SK-N-SH (cell line): ENCODE results near the gene KIDINS220. TPM values are rescaled to one million over a fixed set of nuclear protein-coding genes. Genes with fewer than 3 reads are reported as not detected.

Source experiments
- CTCF ChIA-PET: fragments of 300-600, 350-600 bp; formaldehyde crosslinking; extraction: SDS; loops from one replicate; lab custom pipeline; 2021; lab: Yijun Ruan, JAX
- POLR2A ChIA-PET: fragments of 350-600 bp; sonication (Branson Sonifier 250); formaldehyde crosslinking; extraction: SDS; loops from one replicate; lab custom pipeline; 2020; ENCODE audit warnings: antibody characterized with exemption, inconsistent platforms; lab: Yijun Ruan, JAX
- DNase-seq: peaks from one replicate; pipeline ENCODE4 v3.0.0; 2012
- H2AFZ ChIP-seq: fragments of 200-600 bp; sonication (generic); 2 replicates; pipeline ENCODE4 v1.8.1; 2016; ENCODE audit warnings: antibody characterized with exemption, mild to moderate bottlenecking, low read depth
- H3F3A ChIP-seq: fragments of 200-600 bp; sonication (generic); replicated peaks from 2 replicates; pipeline ENCODE3; 2016; ENCODE audit warnings: antibody characterized with exemption, mild to moderate bottlenecking; ENCODE audit not compliant: insufficient read depth
- H3K27ac ChIP-seq, 2 experiments: fragments of 200-500 bp in 1 of 2; fragments of 200-600 bp in 1 of 2; sonication (Bioruptor generic) in 1 of 2; sonication (generic), shearing (Covaris generic) in 1 of 2; 2 replicates each; pipeline versions ENCODE4 v1.5.1 to v1.6.1; 2014 to 2016; ENCODE audit warnings: low read depth in 2 of 2, inconsistent platforms in 1 of 2, low read length in 1 of 2, mild to moderate bottlenecking in 1 of 2, mixed read lengths in 1 of 2
- H3K27me3 ChIP-seq: fragments of 200-600 bp; sonication (generic), shearing (Covaris generic); 2 replicates; pipeline ENCODE4 v1.6.1; 2016; ENCODE audit warnings: mixed run types; ENCODE audit not compliant: insufficient read depth
- H3K36me3 ChIP-seq, 2 experiments: fragments of 200-500 bp in 1 of 2; fragments of 200-600 bp in 1 of 2; sonication (Bioruptor generic) in 1 of 2; sonication (generic) in 1 of 2; replicated peaks in 1 of 2; 2 replicates each; pipeline versions ENCODE3 to v1.5.1; 2014 to 2016; ENCODE audit warnings: low read length in 1 of 2, mild to moderate bottlenecking in 1 of 2; ENCODE audit not compliant: insufficient read depth in 2 of 2, control insufficient read depth in 1 of 2
- H3K4me1 ChIP-seq, 2 experiments: fragments of 200-500 bp in 1 of 2; fragments of 200-600 bp in 1 of 2; sonication (Bioruptor generic) in 1 of 2; sonication (generic), shearing (Covaris generic) in 1 of 2; 2 replicates each; pipeline versions ENCODE4 v1.5.1 to v1.6.1; 2014 to 2016; ENCODE audit warnings: low read depth in 1 of 2, low read length in 1 of 2, mixed run types in 1 of 2; ENCODE audit not compliant: insufficient read depth in 2 of 2, control insufficient read depth in 1 of 2
- H3K4me2 ChIP-seq: fragments of 200-600 bp; sonication (generic), shearing (Covaris generic); 2 replicates; pipeline ENCODE4 v1.6.1; 2017; ENCODE audit warnings: mixed run types
- H3K4me3 ChIP-seq, 2 experiments: fragments of 200-500 bp in 1 of 2; fragments of 200-600 bp in 1 of 2; sonication (Bioruptor generic) in 1 of 2; sonication (generic), shearing (Covaris generic) in 1 of 2; 2 replicates each; pipeline versions ENCODE4 v1.5.1 to v1.8.1; 2014 to 2016; ENCODE audit warnings: low read depth in 2 of 2, inconsistent platforms in 1 of 2, low read length in 1 of 2, mild to moderate bottlenecking in 1 of 2, mixed read lengths in 1 of 2, moderate library complexity in 1 of 2
- H3K79me2 ChIP-seq: fragments of 200-600 bp; sonication (generic); 2 replicates; pipeline ENCODE4 v1.8.1; 2017; ENCODE audit warnings: mild to moderate bottlenecking; ENCODE audit not compliant: insufficient read depth
- H3K9ac ChIP-seq: fragments of 200-600 bp; sonication (generic); 2 replicates; pipeline ENCODE4 v1.6.1; 2017; ENCODE audit warnings: mixed run types
- H3K9me2 ChIP-seq: fragments of 200-600 bp; sonication (generic); 2 replicates; pipeline ENCODE4 v1.6.1; 2017; ENCODE audit warnings: mixed run types
- H3K9me3 ChIP-seq: fragments of 200-600 bp; sonication (generic); 2 replicates; pipeline ENCODE4 v1.6.1; 2017; ENCODE audit warnings: mixed run types, mild to moderate bottlenecking, moderate library complexity
- H4K20me1 ChIP-seq: fragments of 200-600 bp; sonication (generic); 2 replicates; pipeline ENCODE4 v1.6.1; 2017; ENCODE audit warnings: mild to moderate bottlenecking, mixed run types; ENCODE audit not compliant: insufficient read depth
- CHD2 ChIP-seq: fragments of 150-350 bp; IDR thresholded peaks from 2 replicates; pipeline ENCODE4 v1.6.1; 2018; ENCODE audit warnings: low read length; ENCODE audit not compliant: partially characterized antibody
- ELF1 ChIP-seq: IDR thresholded peaks from 2 replicates; pipeline ENCODE4 v1.4.0; 2012
- EP300 ChIP-seq, 2 experiments: IDR thresholded peaks; 2 replicates each; pipeline versions ENCODE4 v1.4.0 to v1.6.1; 2012; ENCODE audit warnings: borderline replicate concordance in 1 of 2, low read depth in 1 of 2, low read length in 1 of 2
- GABPA ChIP-seq: IDR thresholded peaks from 2 replicates; pipeline ENCODE4 v1.4.0; 2012; ENCODE audit warnings: low read depth, mild to moderate bottlenecking
- JUND ChIP-seq: IDR thresholded peaks from 2 replicates; pipeline ENCODE4 v1.4.0; 2012
- MAX ChIP-seq: IDR thresholded peaks from 2 replicates; pipeline ENCODE4 v1.4.0; 2012; ENCODE audit warnings: low read depth
- MEF2A ChIP-seq: IDR thresholded peaks from 2 replicates; pipeline ENCODE4 v1.4.0; 2012; ENCODE audit warnings: low read depth, borderline replicate concordance
- MXI1 ChIP-seq: IDR thresholded peaks from 2 replicates; pipeline ENCODE4 v1.6.1; 2012; ENCODE audit warnings: mild to moderate bottlenecking, low read depth, low read length, improper control_type of control experiment
- NFIC ChIP-seq: IDR thresholded peaks from 2 replicates; pipeline ENCODE4 v1.4.0; 2012; ENCODE audit warnings: borderline replicate concordance
- NRF1 ChIP-seq: IDR thresholded peaks from 2 replicates; pipeline ENCODE4 v1.6.1; 2012; ENCODE audit warnings: low read depth, mild to moderate bottlenecking, low read length
- PBX3 ChIP-seq: IDR thresholded peaks from 2 replicates; pipeline ENCODE4; 2012
- RAD21 ChIP-seq: IDR thresholded peaks from 2 replicates; pipeline ENCODE4 v1.6.1; 2012; ENCODE audit warnings: mild to moderate bottlenecking, low read length
- RCOR1 ChIP-seq: fragments of 150-350 bp; IDR thresholded peaks from 2 replicates; pipeline ENCODE4 v1.6.1; 2017; ENCODE audit warnings: antibody characterized with exemption, low read length
- RFX5 ChIP-seq: IDR thresholded peaks from 2 replicates; pipeline ENCODE4 v1.6.1; 2012; ENCODE audit warnings: mild to moderate bottlenecking, improper control_type of control experiment, low read length
- SMC3 ChIP-seq: IDR thresholded peaks from 2 replicates; pipeline ENCODE4 v1.6.1; 2012; ENCODE audit warnings: low read depth, low read length, improper control_type of control experiment
- TAF1 ChIP-seq: IDR thresholded peaks from 2 replicates; pipeline ENCODE4 v1.6.1; 2012; ENCODE audit warnings: low read depth, mild to moderate bottlenecking, low read length, moderate library complexity, borderline replicate concordance
- TCF12 ChIP-seq: IDR thresholded peaks from 2 replicates; pipeline ENCODE4 v1.4.0; 2012
- TEAD4 ChIP-seq: IDR thresholded peaks from 2 replicates; pipeline ENCODE4 v1.4.0; 2012; ENCODE audit warnings: mild to moderate bottlenecking, borderline replicate concordance; ENCODE audit not compliant: insufficient read depth
- USF1 ChIP-seq: IDR thresholded peaks from 2 replicates; pipeline ENCODE4 v1.4.0; 2012; ENCODE audit warnings: low read depth, borderline replicate concordance
- YY1 ChIP-seq: IDR thresholded peaks from 2 replicates; pipeline ENCODE4 v1.4.0; 2012; ENCODE audit warnings: low read depth, mild to moderate bottlenecking
- ZBTB33 ChIP-seq: IDR thresholded peaks from 2 replicates; pipeline ENCODE4 v1.4.0; 2012; ENCODE audit warnings: low read depth, borderline replicate concordance
- WGBS: methylation state at CpG from one replicate; pipeline ENCODE4 v1.1.6; 2017; ENCODE audit warnings: low lambda C conversion rate; 5-methylcytosine and 5-hydroxymethylcytosine counted together
- polyA plus RNA-seq, 3 experiments: library from polyadenylated mRNA; depleted of rRNA; stranded (reverse); fragments of >200 nt; gene quantifications; 2 replicates each; pipeline ENCODE4 v1.2.3, GENCODE V29; 2012

The KIDINS220 gene
- polyA plus RNA-seq, 1 of the 3 experiments (the other 2 are of a cell fraction): 18.2 TPM

- TF ChIP-seq MXI1 (peak; percentile 63), CHD2 (peak; percentile 90), PBX3 (no peak; the same call in 1 of the 2 replicates), RFX5 (0 out of 2 replicates have a peak, but pooled peaks have one; percentile 28), TAF1 (peak; percentile 21; the same call in 1 of the 2 replicates), NFIC (no peak), MEF2A (no peak), RAD21 (peak; percentile 39; the same call in 1 of the 2 replicates), RCOR1 (peak; percentile 99), EP300 (IDR thresholded peaks at IDR 0.05; ENCODE audit: borderline replicate concordance in 1 of 2, low read depth in 1 of 2, low read length in 1 of 2) (peak in 1 of 2 experiments; percentile 99; a peak in 2 of 4 replicates), ELF1 (no peak), TEAD4 (0 out of 2 replicates have a peak, but pooled peaks have one; percentile 30)
These were observed 154.4 kb downstream of the KIDINS220 start (continued) for GRCh38 chr2:8682719-8683667.

- DNase-seq: peak; percentile 98
- peak within 1 kb of the TSS; percentile 98 to 100 for H3K4me3 ChIP-seq
- H3K36me3 ChIP-seq: peaks cover 0 to 20% of the 10 kb centered on the region in 2 experiments
- peaks cover 33% of the 10 kb centered on the region for H4K20me1 ChIP-seq
- H3K4me1 ChIP-seq: peaks cover 12 to 48% of the 10 kb centered on the region in 2 experiments
- peak within 1 kb of the TSS; percentile 96 for H3K4me2 ChIP-seq
- no peaks in the 10 kb centered on the region for H3K27me3 ChIP-seq
- ChIA-PET CTCF (interaction anchor here (0.9 to 4.9 kb wide), 13 partner anchors 9 to 1585 kb away, joined by 3 to 25 read pairs (median 3); no protein-coding TSS in a partner anchor), POLR2A (interaction anchor here (0.6 to 7.4 kb wide), 39 partner anchors 9 to 1674 kb away, joined by 3 to 154 read pairs (median 4); no protein-coding TSS in a partner anchor)
- H3K9me3 ChIP-seq: no peaks in the 10 kb centered on the region
- peaks cover 42% of the 10 kb centered on the region for H3K79me2 ChIP-seq
- no peaks in the 10 kb centered on the region for H3K9me2 ChIP-seq
- peak within 1 kb of the TSS; percentile 41 for H2AFZ ChIP-seq
- H3K9ac ChIP-seq: peak within 1 kb of the TSS; percentile 96
- H3K27ac ChIP-seq: peak within 1 kb of the TSS; percentile 97 to 99
- WGBS: 2% methylated on average over 68 of the region's 70 CpGs
- H3F3A ChIP-seq: peaks cover 59% of the 10 kb centered on the region
- TF ChIP-seq USF1: peak; percentile 28; the same call in 1 of the 2 replicates
- peak; percentile 27; the same call in 1 of the 2 replicates for TF ChIP-seq RAD21
- 0 out of 2 replicates have a peak, but pooled peaks have one; percentile 37 for TF ChIP-seq RCOR1
- TF ChIP-seq GABPA: 0 out of 2 replicates have a peak, but pooled peaks have one; percentile 27
- peak; percentile 59; the same call in 1 of the 2 replicates for TF ChIP-seq NFIC
- 0 out of 2 replicates have a peak, but pooled peaks have one; percentile 48 for TF ChIP-seq YY1
- peak; percentile 17; the same call in 1 of the 2 replicates for TF ChIP-seq SMC3
- peak; percentile 100 for TF ChIP-seq PBX3
- TF ChIP-seq JUND: peak; percentile 15; the same call in 1 of the 2 replicates
- no peak for TF ChIP-seq NRF1
- no peak; the same call in 1 of the 2 replicates for TF ChIP-seq TCF12
- TF ChIP-seq ZBTB33: no peak
- TF ChIP-seq MAX: peak; percentile 16; the same call in 1 of the 2 replicates
- TF ChIP-seq ELF1: peak; percentile 97
These were observed 155.4 kb downstream of the KIDINS220 start, which contains the start of gene ID2 for GRCh38 chr2:8681786-8682692. Gene ID2 (plus strand): TSS chr2:8682056. CDS start chr2:8682166, 110 bp downstream.
